Brain microvascular endothelial cell (primary cell): ENCODE measurements around the gene MYH9.

ENCODE experiments used
- DNase-seq: peaks from one replicate; pipeline ENCODE4 v3.0.0-alpha.2; 2020
- H3K27ac ChIP-seq: fragments of 250-450 bp; sonication (Bioruptor Pico); 2 replicates; pipeline ENCODE4 v1.5.1; 2020; ENCODE audit warnings: mild to moderate bottlenecking, moderate library complexity
- H3K27me3 ChIP-seq: fragments of 250-450 bp; sonication (Bioruptor Pico); replicated peaks from 2 replicates; pipeline ENCODE4 v1.5.1; 2020; ENCODE audit warnings: mild to moderate bottlenecking
- H3K36me3 ChIP-seq: fragments of 250-450 bp; sonication (Bioruptor Pico); replicated peaks from 2 replicates; pipeline ENCODE4 v1.5.1; 2020; ENCODE audit warnings: mild to moderate bottlenecking
- H3K4me3 ChIP-seq: 2 replicates; pipeline ENCODE4 v1.5.1; 2011; ENCODE audit warnings: low read depth, mild to moderate bottlenecking, control low read depth, low read length, moderate library complexity
- CTCF ChIP-seq: IDR thresholded peaks from 2 replicates; pipeline ENCODE4 v1.5.1; 2011; ENCODE audit warnings: low read depth, mild to moderate bottlenecking, moderate library complexity, low read length, control low read depth, inconsistent platforms; ENCODE audit errors: missing control alignments
- in situ Hi-C: cut with HindIII; loops from 2 replicates; pipeline ENCODE4 v1.10.0; 2017; ENCODE audit warnings: low sequenced_read_pairs, low pct_ligation_motif_present

The MYH9 gene

GRCh38 chr22:36326178-36327161 is 61.3 kb downstream of the MYH9 start:
- Histone ChIP-seq H3K36me3 (peaks cover 92% of the 10 kb centered on the region), H3K27me3 (no peaks in the 10 kb centered on the region), H3K4me3 (no peak overlapping the region), H3K27ac (peak overlapping the region; percentile 98)
- in situ Hi-C loops = loop anchor here (25.0 kb wide), 1 partner anchor 136 kb away; no protein-coding TSS in a partner anchor
- DNase-seq = no peak
- peak; percentile 5 for TF ChIP-seq CTCF

GRCh38 chr22:36325154-36326031 is 62.4 kb downstream of the MYH9 start:
- peaks cover 92% of the 10 kb centered on the region for H3K36me3 ChIP-seq
- in situ Hi-C loops = loop anchor here (25.0 kb wide), 1 partner anchor 137 kb away; no protein-coding TSS in a partner anchor
- TF ChIP-seq CTCF = no peak
- peak; percentile 75 for DNase-seq
- no peak overlapping the region for H3K4me3 ChIP-seq
- H3K27me3 ChIP-seq = no peaks in the 10 kb centered on the region
- H3K27ac ChIP-seq = peak overlapping the region; percentile 98

GRCh38 chr22:36324414-36324813 is 63.4 kb downstream of the MYH9 start:
- TF ChIP-seq CTCF = no peak
- Histone ChIP-seq H3K27ac (peak overlapping the region; percentile 98), H3K4me3 (no peak overlapping the region), H3K36me3 (peaks cover 94% of the 10 kb centered on the region), H3K27me3 (no peaks in the 10 kb centered on the region)
- in situ Hi-C loops = no loop called here
- DNase-seq = no peak

- in situ Hi-C loops = no loop called here
- TF ChIP-seq CTCF = no peak
- H3K36me3 ChIP-seq = peaks cover 98% of the 10 kb centered on the region
Measured at GRCh38 chr22:36323855-36324331, 63.9 kb downstream of the MYH9 start.

GRCh38 chr22:36323182-36323854 is 64.4 kb downstream of the MYH9 start:
- Histone ChIP-seq H3K27me3 (no peaks in the 10 kb centered on the region), H3K4me3 (no peak overlapping the region), H3K27ac (peak overlapping the region; percentile 98), H3K36me3 (peaks cover 98% of the 10 kb centered on the region)
- peak; percentile 33 for DNase-seq
- no peak for TF ChIP-seq CTCF
- in situ Hi-C loops = no loop called here

More at GRCh38 chr22:36323855-36324331, 63.9 kb downstream of the MYH9 start:
- peak overlapping the region; percentile 98 for H3K27ac ChIP-seq
- H3K27me3 ChIP-seq = no peaks in the 10 kb centered on the region
- H3K4me3 ChIP-seq = no peak overlapping the region
- peak; percentile 59 for DNase-seq
